ENCODE data around the gene ACE2.

GRCh38 chrX:15623054-15623453 lies 22.3 kb upstream of the ACE2 start:
- no peak for TF ChIP-seq CTCF (IDR thresholded peaks at IDR 0.05)
- no peak for TF ChIP-seq POLR2A (IDR thresholded peaks at IDR 0.05)
